ENCODE results near the gene PHEX.

- TF ChIP-seq CTCF (IDR thresholded peaks at IDR 0.05) = no peak
- TF ChIP-seq ELF4 (CRISPR knock-in tag; IDR thresholded peaks at IDR 0.05; ENCODE audit: low read depth) = no peak
- no peak for TF ChIP-seq ATF6 (CRISPR knock-in tag; IDR thresholded peaks at IDR 0.05)
- no peak for TF ChIP-seq FOXP4 (CRISPR knock-in tag; IDR thresholded peaks at IDR 0.05)
- no peak for TF ChIP-seq JUN (CRISPR knock-in tag; IDR thresholded peaks at IDR 0.05)
- TF ChIP-seq ZNF512 (CRISPR knock-in tag; IDR thresholded peaks at IDR 0.05; ENCODE audit: borderline replicate concordance) = no peak
- no peak for TF ChIP-seq TCF7 (CRISPR knock-in tag; IDR thresholded peaks at IDR 0.05; ENCODE audit: low read depth)
- no peak for TF ChIP-seq NR2C2 (CRISPR knock-in tag; IDR thresholded peaks at IDR 0.05)
- TF ChIP-seq ATF2 (CRISPR knock-in tag; IDR thresholded peaks at IDR 0.05; ENCODE audit: borderline replicate concordance, low read depth) = no peak
- no peak for TF ChIP-seq NR1H2 (CRISPR knock-in tag; IDR thresholded peaks at IDR 0.05)
Measured at GRCh38 chrX:22041907-22042530, 9.9 kb downstream of the PHEX start.
